HEK293 (cell line): ENCODE results near the gene OR8B12.

Experiments
- CTCF ChIA-PET: fragments of 350-600 bp; formaldehyde crosslinking; extraction: SDS; loops from one replicate; lab custom pipeline; 2021; ENCODE audit warnings: antibody characterized with exemption; lab: Yijun Ruan, JAX
- POLR2A ChIA-PET: fragments of 300-600 bp; formaldehyde crosslinking; extraction: SDS; loops from one replicate; lab custom pipeline; 2020; ENCODE audit warnings: antibody characterized with exemption, inconsistent platforms; lab: Yijun Ruan, JAX
- H3K27ac ChIP-seq: fragments of 200-500 bp; sonication (Bioruptor generic); 2 replicates; pipeline ENCODE4 v1.5.1; 2014; ENCODE audit warnings: low read depth, low read length, control low read depth, inconsistent platforms; ENCODE audit errors: extremely low read depth
- H3K36me3 ChIP-seq, 2 experiments: fragments of 200-500 bp in 1 of 2; sonication (Bioruptor generic) in 1 of 2; 1 replicate in 1 of 2; 2 replicates in 1 of 2; pipeline ENCODE4 v1.5.1; 2014 to 2017; ENCODE audit warnings: inconsistent platforms in 2 of 2, low read length in 2 of 2; ENCODE audit not compliant: control insufficient read depth in 2 of 2, insufficient read depth in 1 of 2
- H3K4me1 ChIP-seq: fragments of 200-500 bp; sonication (Bioruptor generic); 2 replicates; pipeline ENCODE4 v1.5.1; 2014; ENCODE audit warnings: mild to moderate bottlenecking, low read length, inconsistent platforms; ENCODE audit not compliant: control insufficient read depth, insufficient read depth
- H3K4me3 ChIP-seq: 2 replicates; pipeline ENCODE4 v1.5.1; 2011; ENCODE audit warnings: low read depth, mild to moderate bottlenecking, control low read depth, low read length, moderate library complexity
- H3K9me3 ChIP-seq: fragments of 200-500 bp; sonication (Bioruptor generic); 2 replicates; pipeline ENCODE4 v1.5.1; 2014; ENCODE audit warnings: low read depth, low read length, inconsistent platforms; ENCODE audit not compliant: control insufficient read depth, insufficient read depth
- BCL6B ChIP-seq: fragments of 450-650 bp; formaldehyde crosslinking; IDR thresholded peaks from 2 replicates; pipeline ENCODE4 v1.5.1; 2017; ENCODE audit warnings: missing biosample characterization, missing genetic modification characterization
- HIC1 ChIP-seq: fragments of 450-650 bp; formaldehyde crosslinking; IDR thresholded peaks from 2 replicates; pipeline ENCODE4 v1.5.1; 2016; ENCODE audit warnings: missing biosample characterization, missing genetic modification characterization
- PRDM1 ChIP-seq: fragments of 450-650 bp; formaldehyde crosslinking; IDR thresholded peaks from 2 replicates; pipeline ENCODE4; 2016; ENCODE audit warnings: missing biosample characterization, missing genetic modification characterization
- TRIM28 ChIP-seq: IDR thresholded peaks from 2 replicates; pipeline ENCODE4 v1.6.1; 2011; ENCODE audit warnings: low read length, control low read depth, borderline replicate concordance
- ZBTB21 ChIP-seq: fragments of 450-650 bp; formaldehyde crosslinking; IDR thresholded peaks from 2 replicates; pipeline ENCODE4 v1.5.1; 2017; ENCODE audit warnings: missing biosample characterization, missing genetic modification characterization
- ZFP37 ChIP-seq: fragments of 450-650 bp; formaldehyde crosslinking; IDR thresholded peaks from 2 replicates; pipeline ENCODE4 v1.5.1; 2016; ENCODE audit warnings: missing biosample characterization, missing genetic modification characterization
- ZIC2 ChIP-seq: fragments of 450-650 bp; formaldehyde crosslinking; IDR thresholded peaks from 2 replicates; pipeline ENCODE4 v1.5.1; 2016; ENCODE audit warnings: missing biosample characterization, missing genetic modification characterization
- ZNF138 ChIP-seq: fragments of 450-650 bp; formaldehyde crosslinking; IDR thresholded peaks from 2 replicates; pipeline ENCODE4 v1.5.1; 2016; ENCODE audit warnings: missing biosample characterization, missing genetic modification characterization, borderline replicate concordance
- ZNF211 ChIP-seq: fragments of 450-650 bp; formaldehyde crosslinking; IDR thresholded peaks from 2 replicates; pipeline ENCODE4 v1.5.1; 2016; ENCODE audit warnings: low read depth, missing biosample characterization, missing genetic modification characterization
- ZNF292 ChIP-seq: fragments of 450-650 bp; formaldehyde crosslinking; IDR thresholded peaks from 2 replicates; pipeline ENCODE4 v1.5.1; 2016; ENCODE audit warnings: low read depth, missing biosample characterization, missing genetic modification characterization, borderline replicate concordance
- ZNF335 ChIP-seq: fragments of 450-650 bp; formaldehyde crosslinking; conservative IDR thresholded peaks from 2 replicates; pipeline ENCODE4 v1.5.1; 2016; ENCODE audit warnings: missing biosample characterization, missing genetic modification characterization
- ZNF394 ChIP-seq: fragments of 450-650 bp; formaldehyde crosslinking; IDR thresholded peaks from 2 replicates; pipeline ENCODE4 v1.5.1; 2016; ENCODE audit warnings: missing biosample characterization, missing genetic modification characterization, mild to moderate bottlenecking, moderate library complexity, borderline replicate concordance
- ZNF48 ChIP-seq: fragments of 450-650 bp; formaldehyde crosslinking; IDR thresholded peaks from 2 replicates; pipeline ENCODE4 v1.5.1; 2016; ENCODE audit warnings: missing biosample characterization, missing genetic modification characterization
- ZNF488 ChIP-seq: fragments of 450-650 bp; formaldehyde crosslinking; IDR thresholded peaks from 2 replicates; pipeline ENCODE4 v1.5.1; 2016; ENCODE audit warnings: missing biosample characterization, missing genetic modification characterization
- ZNF518A ChIP-seq: fragments of 450-650 bp; formaldehyde crosslinking; conservative IDR thresholded peaks from 2 replicates; pipeline ENCODE4 v1.5.1; 2016; ENCODE audit warnings: low read depth, missing biosample characterization, missing genetic modification characterization
- ZNF548 ChIP-seq: fragments of 450-650 bp; formaldehyde crosslinking; IDR thresholded peaks from 2 replicates; pipeline ENCODE4 v1.5.1; 2016; ENCODE audit warnings: missing biosample characterization, missing genetic modification characterization
- ZNF785 ChIP-seq: fragments of 450-650 bp; formaldehyde crosslinking; IDR thresholded peaks from 2 replicates; pipeline ENCODE4 v1.5.1; 2016; ENCODE audit warnings: missing biosample characterization, missing genetic modification characterization
- ZSCAN30 ChIP-seq: fragments of 450-650 bp; IDR thresholded peaks from 2 replicates; pipeline ENCODE4 v1.5.1; 2018; ENCODE audit warnings: missing biosample characterization, mild to moderate bottlenecking, missing genetic modification characterization, moderate library complexity
- TF ChIP-seq, protein P1 (sequence below): fragments of 450-650 bp; formaldehyde crosslinking; IDR thresholded peaks from 2 replicates; pipeline ENCODE4 v1.5.1; 2016; ENCODE audit warnings: missing biosample characterization, missing genetic modification characterization, borderline replicate concordance
- TF ChIP-seq, protein P2 (sequence below): IDR thresholded peaks from 2 replicates; pipeline ENCODE4 v1.6.1; 2011; ENCODE audit warnings: mild to moderate bottlenecking, low read depth, low read length, borderline replicate concordance

The OR8B12 gene

DNA sequence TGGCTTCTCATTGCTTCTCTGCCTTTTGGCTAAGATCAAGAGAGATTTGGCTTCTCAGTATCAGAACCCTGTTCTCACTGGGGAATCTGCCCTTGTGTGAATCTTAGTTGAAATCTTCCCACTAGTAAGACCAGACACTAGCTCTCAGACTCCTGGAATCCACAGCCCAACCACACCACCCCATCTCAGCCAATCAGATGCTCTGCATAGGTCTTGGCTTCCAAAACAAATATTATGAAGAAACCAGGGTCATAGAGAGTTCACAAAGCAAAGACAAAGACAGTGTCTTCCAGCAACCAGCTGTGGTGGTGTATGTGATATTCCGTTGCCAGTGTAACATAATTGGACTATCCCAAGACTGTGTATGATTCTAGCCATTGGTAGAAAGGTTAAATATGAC, 5.4 kb downstream of the OR8B12 start (continued):
- TF ChIP-seq ZFP37 (tag by site-specific recombination) (no peak), ZNF292 (tag by site-specific recombination) (no peak), TRIM28 (no peak), ZNF548 (tag by site-specific recombination) (no peak), ZSCAN30 (no peak), ZNF211 (tag by site-specific recombination) (no peak)

DNA sequence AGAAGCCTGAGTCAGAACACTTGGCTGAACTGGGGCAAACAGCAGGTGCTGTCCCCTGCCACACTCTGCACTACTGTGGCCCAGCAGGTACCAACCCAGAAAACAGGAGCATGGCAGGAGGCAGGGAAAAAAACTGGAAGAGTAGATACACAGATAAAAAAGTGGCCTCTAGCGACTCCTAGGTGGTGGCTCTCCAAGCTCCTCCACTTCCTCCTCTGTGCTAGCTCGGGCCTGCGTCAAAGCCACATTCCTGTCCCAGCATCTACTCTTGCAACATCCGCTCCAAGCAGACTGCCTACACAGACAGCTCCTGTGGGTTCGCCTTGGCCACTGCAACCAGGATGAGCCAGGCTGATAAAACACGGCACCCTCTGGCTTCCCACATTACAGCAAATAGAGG, 6.9 kb downstream of the OR8B12 start:
- TF ChIP-seq, protein P1, sequence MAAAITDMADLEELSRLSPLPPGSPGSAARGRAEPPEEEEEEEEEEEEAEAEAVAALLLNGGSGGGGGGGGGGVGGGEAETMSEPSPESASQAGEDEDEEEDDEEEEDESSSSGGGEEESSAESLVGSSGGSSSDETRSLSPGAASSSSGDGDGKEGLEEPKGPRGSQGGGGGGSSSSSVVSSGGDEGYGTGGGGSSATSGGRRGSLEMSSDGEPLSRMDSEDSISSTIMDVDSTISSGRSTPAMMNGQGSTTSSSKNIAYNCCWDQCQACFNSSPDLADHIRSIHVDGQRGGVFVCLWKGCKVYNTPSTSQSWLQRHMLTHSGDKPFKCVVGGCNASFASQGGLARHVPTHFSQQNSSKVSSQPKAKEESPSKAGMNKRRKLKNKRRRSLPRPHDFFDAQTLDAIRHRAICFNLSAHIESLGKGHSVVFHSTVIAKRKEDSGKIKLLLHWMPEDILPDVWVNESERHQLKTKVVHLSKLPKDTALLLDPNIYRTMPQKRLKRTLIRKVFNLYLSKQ (tag by site-specific recombination) = no peak
- TF ChIP-seq ZIC2 (tag by site-specific recombination) = peak; percentile 47; the same call in 1 of the 2 replicates
- ChIA-PET POLR2A (no interaction called here), CTCF (interaction anchor here (0.6 to 1.1 kb wide), 2 partner anchors 465 to 511 kb away, joined by 4 to 5 read pairs; no protein-coding TSS in a partner anchor)

GRCh38 chr11:124535552-124536232, 7.8 kb downstream of the OR8B12 start:
- no peaks in the 10 kb centered on the region for H3K36me3 ChIP-seq
- ChIA-PET POLR2A (no interaction called here), CTCF (interaction anchor here (1.1 kb wide), 1 partner anchor 464 kb away, joined by 5 read pairs; no protein-coding TSS in a partner anchor)
- no peak overlapping the region for H3K27ac ChIP-seq
- H3K4me3 ChIP-seq = no peak overlapping the region
- no peaks in the 10 kb centered on the region for H3K9me3 ChIP-seq
- H3K4me1 ChIP-seq = no peaks in the 10 kb centered on the region
- TF ChIP-seq ZNF488 (tag by site-specific recombination) (no peak), ZNF335 (tag by site-specific recombination) (peak; percentile 48), ZNF518A (peak; percentile 20; the same call in 1 of the 2 replicates), HIC1 (tag by site-specific recombination) (no peak), ZNF138 (tag by site-specific recombination) (no peak), PRDM1 (no peak), BCL6B (tag by site-specific recombination) (no peak), ZNF48 (tag by site-specific recombination) (no peak), ZNF785 (tag by site-specific recombination) (no peak), ZBTB21 (tag by site-specific recombination) (peak; percentile 90), ZNF394 (no peak)
- TF ChIP-seq, protein P2, sequence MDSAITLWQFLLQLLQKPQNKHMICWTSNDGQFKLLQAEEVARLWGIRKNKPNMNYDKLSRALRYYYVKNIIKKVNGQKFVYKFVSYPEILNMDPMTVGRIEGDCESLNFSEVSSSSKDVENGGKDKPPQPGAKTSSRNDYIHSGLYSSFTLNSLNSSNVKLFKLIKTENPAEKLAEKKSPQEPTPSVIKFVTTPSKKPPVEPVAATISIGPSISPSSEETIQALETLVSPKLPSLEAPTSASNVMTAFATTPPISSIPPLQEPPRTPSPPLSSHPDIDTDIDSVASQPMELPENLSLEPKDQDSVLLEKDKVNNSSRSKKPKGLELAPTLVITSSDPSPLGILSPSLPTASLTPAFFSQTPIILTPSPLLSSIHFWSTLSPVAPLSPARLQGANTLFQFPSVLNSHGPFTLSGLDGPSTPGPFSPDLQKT = no peak

More for the DNA sequence above, 6.9 kb downstream of the OR8B12 start:
- H3K4me3 ChIP-seq = no peak overlapping the region
- no peaks in the 10 kb centered on the region for H3K9me3 ChIP-seq
- no peaks in the 10 kb centered on the region for H3K36me3 ChIP-seq
- H3K27ac ChIP-seq = no peak overlapping the region
- H3K4me1 ChIP-seq = no peaks in the 10 kb centered on the region
